Epithelial cell of proximal tubule (primary cell): ENCODE measurements around the gene PLCD1. TPM values are rescaled to one million over a fixed set of nuclear protein-coding genes. Genes with fewer than 3 reads are reported as not detected.
"Not testable (repeated sequence)": the region's sequence is repeated elsewhere in the genome, so short reads cannot be mapped to it uniquely, and the experiment has no call there.

Experiments
- DNase-seq: peaks from one replicate; pipeline ENCODE4 v3.0.0-alpha.2; 2011; ENCODE audit warnings: low read depth
- H3K4me3 ChIP-seq: 2 replicates; pipeline ENCODE4 v1.5.1; 2011; ENCODE audit warnings: low read depth, mild to moderate bottlenecking, low read length
- CTCF ChIP-seq: conservative IDR thresholded peaks from 2 replicates; pipeline ENCODE4 v1.5.1; 2012; ENCODE audit warnings: low read depth, mild to moderate bottlenecking, low read length
- total RNA-seq: library from RNA; depleted of rRNA; stranded (reverse); fragments of >200 nt; gene quantifications from 2 replicates; pipeline ENCODE4 v1.2.3, GENCODE V29; 2015

Gene PLCD1
- total RNA-seq, 1 donor from 2014 or later = 11.2 TPM

- DNase-seq = no peak
- no peak for TF ChIP-seq CTCF
- no peak overlapping the region for H3K4me3 ChIP-seq
These were observed 48.1 kb downstream of the PLCD1 start for GRCh38 chr3:37981348-37981664.

GRCh38 chr3:37980462-37981347, 48.7 kb downstream of the PLCD1 start:
- H3K4me3 ChIP-seq = no peak overlapping the region
- no peak for TF ChIP-seq CTCF
- DNase-seq = no peak

- TF ChIP-seq CTCF = no peak
- H3K4me3 ChIP-seq = no peak overlapping the region
- DNase-seq = no peak
These were observed 49.6 kb downstream of the PLCD1 start for GRCh38 chr3:37979541-37980461.

GRCh38 chr3:37974121-37975083, 55.0 kb downstream of the PLCD1 start:
- no peak overlapping the region for H3K4me3 ChIP-seq
- no peak for DNase-seq
- peak; percentile 83 for TF ChIP-seq CTCF

- H3K4me3 ChIP-seq = no peak overlapping the region
- TF ChIP-seq CTCF = no peak
- no peak for DNase-seq
These were observed 56.0 kb downstream of the PLCD1 start for GRCh38 chr3:37973246-37974054.

GRCh38 chr3:37972056-37972455, 57.4 kb downstream of the PLCD1 start:
- not testable (repeated sequence) for DNase-seq, H3K4me3 ChIP-seq
